K562 (cell line): ENCODE data around the gene SERTAD3. TPM values are rescaled to one million over a fixed set of nuclear protein-coding genes. Genes with fewer than 3 reads are reported as not detected.

Source experiments
- ATAC-seq: fragments of 200-7000 bp; cut with Tn5 transposase; 3 replicates; pipeline ENCODE4 v1.9.1; 2020; ENCODE audit warnings: moderate library complexity
- BruUV-seq: library from RNA; stranded (reverse); fragments of 400-500 nt; replicated peaks from 2 replicates; lab custom pipeline; 2021; lab: Mats Ljungman, UMichigan
- CTCF ChIA-PET: fragments of 300-600 bp; formaldehyde crosslinking; extraction: SDS; loops from one replicate; lab custom pipeline; 2021; ENCODE audit warnings: low intra/inter-chr PET ratio; lab: Yijun Ruan, JAX
- POLR2A ChIA-PET: fragments of 300-600, 350-650 bp; sonication (Branson Sonifier 250); formaldehyde crosslinking; extraction: SDS; loops from one replicate; lab custom pipeline; 2021; ENCODE audit warnings: antibody characterized with exemption, inconsistent platforms; lab: Yijun Ruan, JAX
- DNase-seq, 4 experiments: peaks; one replicate each; pipeline versions ENCODE4 v3.0.0 to v3.0.0-alpha.2; 2011 to 2018; ENCODE audit warnings: low spot score in 3 of 4, mixed read lengths in 3 of 4; ENCODE audit errors: extremely low read depth in 1 of 4
- FAIRE-seq: peaks from 2 replicates; lab custom pipeline; 2011; peaks lifted over from hg19 to GRCh38; lab: Jason Lieb, UNC
- H2AFZ ChIP-seq: 2 replicates; pipeline ENCODE4 v1.6.0; 2011; ENCODE audit warnings: low read depth, low read length, control low read depth, inconsistent platforms
- H3K27ac ChIP-seq: fragments of 200-600 bp; 3 replicates; pipeline ENCODE4 v1.8.0; 2011; ENCODE audit warnings: low read depth, mild to moderate bottlenecking, control low read depth, inconsistent platforms, low read length, moderate library complexity, mixed read lengths; ENCODE audit errors: extremely low read depth
- H3K27me3 ChIP-seq, 2 experiments: fragments of 300-600 bp in 1 of 2; 2 replicates in 1 of 2; 3 replicates in 1 of 2; pipeline versions ENCODE4 v1.6.0 to v1.8.0; 2011; ENCODE audit warnings: inconsistent platforms in 2 of 2, low read length in 2 of 2, mild to moderate bottlenecking in 1 of 2, mixed read lengths in 1 of 2, moderate library complexity in 1 of 2; ENCODE audit not compliant: control insufficient read depth in 2 of 2, insufficient read depth in 2 of 2
- H3K36me3 ChIP-seq: fragments of 300-600 bp; 3 replicates; pipeline ENCODE4 v1.8.0; 2011; ENCODE audit warnings: mild to moderate bottlenecking, low read length, inconsistent platforms; ENCODE audit not compliant: control insufficient read depth, insufficient read depth
- H3K4me1 ChIP-seq, 2 experiments: fragments of 200-600 bp in 1 of 2; replicated peaks in 1 of 2; 2 replicates in 1 of 2; 3 replicates in 1 of 2; pipeline versions ENCODE4 v1.5.1 to v1.8.0; 2011; ENCODE audit warnings: inconsistent platforms in 2 of 2, low read length in 2 of 2, mild to moderate bottlenecking in 1 of 2, mixed read lengths in 1 of 2, moderate library complexity in 1 of 2; ENCODE audit not compliant: control insufficient read depth in 2 of 2, insufficient read depth in 2 of 2
- H3K4me2 ChIP-seq: 2 replicates; pipeline ENCODE4 v1.6.1; 2011; ENCODE audit warnings: low read length, control low read depth, inconsistent platforms, mixed read lengths; ENCODE audit not compliant: insufficient read depth
- H3K4me3 ChIP-seq: fragments of 200-600 bp; sonication (generic), shearing (Covaris generic); 2 replicates; pipeline ENCODE4 v1.5.1; 2016; ENCODE audit warnings: control low read depth, inconsistent platforms
- H3K79me2 ChIP-seq: fragments of 200-600 bp; 3 replicates; pipeline ENCODE4 v1.8.0; 2011; ENCODE audit warnings: low read length, inconsistent platforms; ENCODE audit not compliant: control insufficient read depth, insufficient read depth
- H3K9ac ChIP-seq, 2 experiments: 2 replicates each; pipeline versions ENCODE4 v1.6.0 to v1.6.1; 2011; ENCODE audit warnings: low read depth in 2 of 2, low read length in 2 of 2, control low read depth in 1 of 2, inconsistent platforms in 1 of 2, mild to moderate bottlenecking in 1 of 2, mixed read lengths in 1 of 2; ENCODE audit not compliant: insufficient read depth in 1 of 2
- H3K9me1 ChIP-seq: one replicate; pipeline ENCODE4 v1.6.0; 2011; ENCODE audit warnings: inconsistent platforms, mild to moderate bottlenecking, low read length, moderate library complexity; ENCODE audit not compliant: control insufficient read depth, insufficient read depth
- H3K9me3 ChIP-seq: replicated peaks from 2 replicates; pipeline ENCODE4 v1.5.1; 2011; ENCODE audit warnings: low read depth, low read length, inconsistent platforms; ENCODE audit not compliant: control insufficient read depth, insufficient read depth
- H4K20me1 ChIP-seq: replicated peaks from 2 replicates; pipeline ENCODE4 v1.6.1; 2011; ENCODE audit warnings: low read length, inconsistent platforms, mixed read lengths; ENCODE audit not compliant: control insufficient read depth, insufficient read depth
- ADNP ChIP-seq: fragments of 200-800 bp; sonication (Bioruptor generic); IDR thresholded peaks from 2 replicates; pipeline ENCODE4 v1.6.1; 2016; ENCODE audit warnings: missing genetic modification characterization, missing compliant biosample characterization
- BCOR ChIP-seq: fragments of 450-650 bp; IDR thresholded peaks from 2 replicates; pipeline ENCODE4 v1.6.1; 2016
- CBX2 ChIP-seq: fragments of 200-600 bp; sonication (generic); IDR thresholded peaks from one replicate; pipeline ENCODE4 v1.6.1; 2012; ENCODE audit warnings: mild to moderate bottlenecking, low read length, inconsistent platforms; ENCODE audit not compliant: insufficient read depth, poor library complexity, severe bottlenecking
- CBX3 ChIP-seq, 2 experiments: IDR thresholded peaks; 1 replicate in 1 of 2; 2 replicates in 1 of 2; pipeline ENCODE4 v1.6.1; 2012; ENCODE audit warnings: inconsistent platforms in 2 of 2, low read length in 2 of 2, borderline replicate concordance in 1 of 2, control low read depth in 1 of 2
- CHD4 ChIP-seq: fragments of 200-600 bp; sonication (generic); IDR thresholded peaks from 3 replicates; pipeline ENCODE4 v1.6.1; 2012; ENCODE audit warnings: low read depth, mild to moderate bottlenecking, mixed read lengths, low read length, inconsistent platforms; ENCODE audit not compliant: insufficient read depth, insufficient replicate concordance, poor library complexity, severe bottlenecking
- FOXO4 ChIP-seq: fragments of 450-650 bp; formaldehyde crosslinking; IDR thresholded peaks from 2 replicates; pipeline ENCODE4 v1.4.0; 2020; ENCODE audit warnings: mild to moderate bottlenecking, moderate library complexity
- HDAC2 ChIP-seq: fragments of 450-650 bp; IDR thresholded peaks from 2 replicates; pipeline ENCODE4 v1.6.1; 2016; ENCODE audit warnings: mild to moderate bottlenecking
- HMBOX1 ChIP-seq: sonication (generic); IDR thresholded peaks from 2 replicates; pipeline ENCODE4 v1.6.1; 2016
- KDM1A ChIP-seq, 2 experiments: fragments of 450-650 bp; IDR thresholded peaks; 2 replicates each; pipeline ENCODE4 v1.6.1; 2016; ENCODE audit warnings: mild to moderate bottlenecking in 2 of 2
- PHF20 ChIP-seq: fragments of 450-650 bp; IDR thresholded peaks from 2 replicates; pipeline ENCODE4 v1.6.1; 2018; ENCODE audit not compliant: partially characterized antibody
- PTBP1 ChIP-seq: fragments of 200-400 bp; formaldehyde crosslinking; IDR thresholded peaks from 2 replicates; pipeline ENCODE4 v1.6.1; 2017; ENCODE audit warnings: low read depth, low read length
- RBM25 ChIP-seq: fragments of 200-400 bp; formaldehyde crosslinking; IDR thresholded peaks from 2 replicates; pipeline ENCODE4 v1.6.1; 2018; ENCODE audit warnings: low read length, low read depth, moderate library complexity; ENCODE audit not compliant: severe bottlenecking
- RCOR1 ChIP-seq, 2 experiments: IDR thresholded peaks; 2 replicates each; pipeline ENCODE4 v1.6.1; 2012; ENCODE audit warnings: low read depth in 2 of 2, low read length in 2 of 2, borderline replicate concordance in 1 of 2, improper control_type of control experiment in 1 of 2
- SMARCA5 ChIP-seq: fragments of 450-650 bp; IDR thresholded peaks from 2 replicates; pipeline ENCODE4 v1.6.1; 2016
- WGBS: fragments of 100-300 bp; shearing (Covaris generic); methylation state at CpG from one replicate; pipeline ENCODE4 v1.1.6; 2016; ENCODE audit warnings: low coverage, mixed read lengths; ENCODE audit not compliant: insufficient coverage; ENCODE audit errors: missing lambda C conversion rate; 5-methylcytosine and 5-hydroxymethylcytosine counted together
- in situ Hi-C: fragments of 300-500 bp; cut with MboI; formaldehyde crosslinking; loops from 4 replicates; pipeline ENCODE4 v1.15.0; 2018; ENCODE audit warnings: inconsistent platforms, mixed read lengths
- intact Hi-C: fragments of 100-400 bp; cut with micrococcal nuclease; formaldehyde crosslinking; loops from 2 replicates; pipeline ENCODE4 v1.14.2; 2022
- polyA plus RNA-seq, 8 experiments: library from polyadenylated mRNA; depleted of rRNA in 4 of 8; stranded (reverse) in 5 of 8; unstranded in 3 of 8; fragments of >200 nt; fragmentation: Nextera tagmentation in 2 of 8; fragmentation: Illumina TruSeq in 1 of 8; extraction: Ambion mirVana in 2 of 8; extraction: Trizol in 1 of 8; gene quantifications; 2 replicates each; pipeline versions ENCODE4 v1.2.1 to v1.2.3, GENCODE V29; 2011 to 2014; ENCODE audit warnings: inconsistent platforms in 1 of 8, missing spikeins in 1 of 8
- total RNA-seq, 7 experiments: library from RNA; depleted of rRNA in 6 of 7; stranded (reverse); fragments of >200 nt in 6 of 7; fragmentation: Illumina TruSeq in 2 of 7; extraction: Trizol in 2 of 7; gene quantifications; 2 replicates each; pipeline versions ENCODE4 v1.2.1 to v1.2.3, GENCODE V29; 2011 to 2021; ENCODE audit warnings: low replicate concordance in 1 of 7
- TF ChIP-seq, protein P1 (sequence below): fragments of 250-450 bp; sonication (Bioruptor Pico); IDR thresholded peaks from 2 replicates; pipeline ENCODE4 v1.6.1; 2021; ENCODE audit warnings: mild to moderate bottlenecking

SERTAD3 gene
- total and polyA plus RNA-seq, 9 of the 15 experiments (the other 6 are each of a cell fraction or from before 2014, with no cell fraction given) = 5.4 to 28.9 (median 17.5) TPM

GRCh38 chr19:40412866-40413265 lies 31.3 kb downstream of the SERTAD3 start:
- no TSS peak for BruUV-seq
- no peak overlapping the region for H3K4me3 ChIP-seq

More at GRCh38 chr19:40412866-40413265, 31.3 kb downstream of the SERTAD3 start:
- no peaks in the 10 kb centered on the region for H3K9me1 ChIP-seq
- DNase-seq = no peak
- intact Hi-C loops (no loop called here), in situ Hi-C loops (no loop called here)
- H2AFZ ChIP-seq = no peak overlapping the region
- H4K20me1 ChIP-seq = no peaks in the 10 kb centered on the region
- no peak for TF ChIP-seq CBX2
- TF ChIP-seq BCOR = peak; percentile 96
- TF ChIP-seq PTBP1 = 0 out of 2 replicates have a peak, but pooled peaks have one; percentile 69
- peak; percentile 50 for TF ChIP-seq PHF20
- TF ChIP-seq SMARCA5 = peak; percentile 39; the same call in 1 of the 2 replicates
- 0 out of 3 replicates have a peak, but pooled peaks of 1 of the 2 experiments have one; percentile 32 for TF ChIP-seq CBX3 (IDR thresholded peaks at IDR 0.05; ENCODE audit: borderline replicate concordance in 1 of 2, low read length in 2 of 2)
- peak; percentile 86 for TF ChIP-seq ADNP (tag)
- TF ChIP-seq, protein P1, sequence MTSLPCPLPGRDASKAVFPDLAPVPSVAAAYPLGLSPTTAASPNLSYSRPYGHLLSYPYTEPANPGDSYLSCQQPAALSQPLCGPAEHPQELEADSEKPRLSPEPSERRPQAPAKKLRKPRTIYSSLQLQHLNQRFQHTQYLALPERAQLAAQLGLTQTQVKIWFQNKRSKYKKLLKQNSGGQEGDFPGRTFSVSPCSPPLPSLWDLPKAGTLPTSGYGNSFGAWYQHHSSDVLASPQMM (CRISPR knock-in tag) = no peak
- peak; percentile 43 for TF ChIP-seq CHD4
- peak; percentile 76 for TF ChIP-seq HDAC2
- TF ChIP-seq KDM1A (IDR thresholded peaks at IDR 0.05) = peak; percentile 73 to 91
- TF ChIP-seq FOXO4 = no peak
- TF ChIP-seq RCOR1 (IDR thresholded peaks at IDR 0.05; ENCODE audit: borderline replicate concordance in 1 of 2, low read depth in 2 of 2, low read length in 2 of 2) = peak in 1 of 2 experiments; percentile 63; a peak in 1 of 4 replicates
- TF ChIP-seq HMBOX1 = no peak
- peak; percentile 88 for TF ChIP-seq RBM25
- H3K27me3 ChIP-seq = no peaks in the 10 kb centered on the region
- no peak overlapping the region for H3K27ac ChIP-seq
- POLR2A ChIA-PET = interaction anchor here (1.0 to 1.6 kb wide), 4 partner anchors 8 to 19 kb away, joined by 3 to 6 read pairs (median 5); no protein-coding TSS in a partner anchor
- H3K9me3 ChIP-seq = no peaks in the 10 kb centered on the region
- H3K9ac ChIP-seq = no peak overlapping the region
- no peak for ATAC-seq
- 85% methylated on average over 3 of the region's 4 CpGs for WGBS
- no peak for FAIRE-seq
- CTCF ChIA-PET = no interaction called here
- H3K36me3 ChIP-seq = no peaks in the 10 kb centered on the region
- peaks cover 32 to 63% of the 10 kb centered on the region in 2 experiments for H3K4me1 ChIP-seq
- H3K4me2 ChIP-seq = no peak overlapping the region
- no peaks in the 10 kb centered on the region for H3K79me2 ChIP-seq
